HG03354 (cell line): ENCODE measurements around the gene PYGL.
"Not testable (repeated sequence)": the region's sequence is repeated elsewhere in the genome, so short reads cannot be mapped to it uniquely, and the experiment has no call there.

Experiments used
- ATAC-seq: cut with Tn5 transposase; IDR thresholded peaks from one replicate; pipeline ENCODE4 v1.9.1; 2021; ENCODE audit warnings: mild to moderate bottlenecking; ENCODE audit not compliant: unreplicated experiment, poor library complexity, severe bottlenecking

PYGL gene

DNA sequence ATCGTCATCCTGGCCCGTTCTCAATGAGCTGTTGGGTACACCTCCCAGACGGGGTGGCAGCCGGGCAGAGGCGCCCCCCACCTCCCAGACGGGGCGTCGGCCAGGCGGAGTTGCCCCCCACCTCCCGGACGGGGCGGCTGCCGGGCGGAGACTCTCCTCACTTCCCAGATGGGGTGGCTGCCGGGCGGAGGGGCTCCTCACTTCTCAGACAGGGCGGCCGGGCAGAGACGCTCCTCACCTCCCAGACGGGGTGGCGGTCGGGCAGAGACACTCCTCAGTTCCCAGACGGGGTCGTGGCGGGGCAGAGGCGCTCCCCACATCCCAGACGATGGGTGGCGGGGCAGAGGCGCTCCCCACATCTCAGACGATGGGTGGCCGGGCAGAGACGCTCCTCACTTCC, 12.1 kb upstream of the PYGL start:
- ATAC-seq, result not testable (repeated sequence)

DNA sequence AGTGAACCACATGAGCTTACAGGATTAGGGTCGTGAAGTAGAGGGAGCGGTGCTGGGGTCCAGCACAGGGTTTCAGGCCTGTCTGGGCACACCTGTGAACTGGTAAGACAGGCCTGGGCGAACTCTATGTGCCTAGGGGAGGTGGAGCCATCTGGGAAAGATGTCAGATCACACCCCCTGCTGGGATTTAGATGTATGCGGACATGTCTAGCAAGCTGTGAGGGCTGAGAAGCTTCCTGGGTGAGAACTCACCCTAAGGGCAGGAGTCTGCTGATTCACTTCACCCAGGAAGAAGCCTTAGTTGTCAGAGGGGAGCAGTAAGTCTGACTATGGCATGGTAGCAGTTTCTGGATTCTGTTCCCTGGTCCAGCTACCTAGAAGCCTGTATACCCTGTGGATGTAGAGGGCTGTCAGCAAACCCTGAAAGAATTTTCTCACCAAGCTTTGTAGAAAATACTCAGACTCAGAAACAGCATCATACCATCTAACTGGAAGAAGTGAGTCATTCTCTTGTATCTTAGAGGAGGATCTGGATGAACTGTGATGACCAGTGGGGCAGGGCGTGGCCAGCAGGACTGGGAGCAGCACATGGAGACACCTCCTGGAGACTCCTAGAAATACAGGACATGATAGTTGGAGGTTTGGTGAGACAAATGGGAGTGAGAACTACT, 11.2 kb upstream of the PYGL start:
- ATAC-seq, result no peak

DNA sequence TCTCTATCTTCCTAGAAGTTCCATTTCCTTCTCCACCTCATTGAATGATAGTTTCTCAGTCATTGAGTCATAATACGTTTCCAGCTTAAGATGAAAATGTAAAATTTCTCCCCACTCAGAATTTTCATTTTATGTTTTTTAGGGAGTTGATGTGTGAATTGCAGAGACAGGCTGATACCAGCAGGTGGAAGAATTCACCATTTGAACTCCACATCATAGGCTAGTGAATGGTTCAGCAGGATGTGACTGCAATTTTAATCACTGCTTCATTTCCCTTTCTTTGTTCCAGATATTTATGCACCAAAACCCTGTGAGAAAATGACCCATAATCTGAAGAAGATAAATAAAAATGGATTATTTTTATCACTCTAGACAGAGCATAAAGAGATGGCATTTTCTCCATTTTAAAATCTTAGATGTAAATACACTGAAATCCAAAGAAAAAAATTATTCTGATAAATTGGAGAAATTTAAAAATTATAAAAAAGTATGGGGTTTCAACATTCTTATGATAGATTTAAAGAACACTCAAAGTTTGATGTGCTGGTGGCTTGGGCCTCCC, 10.6 kb upstream of the PYGL start:
- ATAC-seq, result no peak

DNA sequence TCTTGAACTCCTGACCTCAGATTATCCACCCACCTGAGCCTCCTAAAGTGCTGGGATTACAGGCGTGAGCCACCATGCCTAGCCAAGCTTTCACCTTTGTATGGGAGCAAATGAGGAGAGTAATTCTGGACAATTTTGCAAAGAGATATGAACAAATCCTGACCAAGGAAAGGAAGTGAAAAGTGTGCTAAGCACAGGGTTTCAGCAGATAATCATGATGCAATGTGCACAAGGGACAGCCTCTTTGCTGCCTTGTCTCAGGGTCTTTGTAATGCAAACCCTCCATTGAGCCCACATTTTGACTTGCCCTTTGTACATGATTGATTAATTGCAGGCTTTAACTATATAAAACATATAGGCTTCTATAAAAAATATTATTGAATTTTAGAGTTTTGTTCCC, 9.2 kb upstream of the PYGL start:
- no peak for ATAC-seq

DNA sequence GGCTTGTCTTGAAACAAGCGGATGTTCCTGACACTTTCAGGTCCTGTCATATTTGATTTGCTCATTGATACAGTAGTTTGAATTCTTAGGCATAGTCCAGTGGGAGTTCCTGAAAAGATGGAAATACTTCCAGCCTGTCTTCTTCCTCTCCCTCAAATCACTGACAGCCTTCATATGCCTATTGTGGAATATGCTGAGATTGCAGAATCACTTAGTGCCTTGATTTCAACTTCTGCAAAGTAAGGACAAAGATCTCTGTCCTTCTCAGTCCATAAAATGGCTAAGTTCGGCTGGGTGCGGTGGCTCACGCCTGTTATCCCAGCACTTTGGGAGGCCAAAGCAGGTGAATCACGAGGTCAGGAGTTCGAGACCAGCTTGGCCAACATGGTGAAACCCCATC, 6.7 kb upstream of the PYGL start:
- ATAC-seq, result no peak

DNA sequence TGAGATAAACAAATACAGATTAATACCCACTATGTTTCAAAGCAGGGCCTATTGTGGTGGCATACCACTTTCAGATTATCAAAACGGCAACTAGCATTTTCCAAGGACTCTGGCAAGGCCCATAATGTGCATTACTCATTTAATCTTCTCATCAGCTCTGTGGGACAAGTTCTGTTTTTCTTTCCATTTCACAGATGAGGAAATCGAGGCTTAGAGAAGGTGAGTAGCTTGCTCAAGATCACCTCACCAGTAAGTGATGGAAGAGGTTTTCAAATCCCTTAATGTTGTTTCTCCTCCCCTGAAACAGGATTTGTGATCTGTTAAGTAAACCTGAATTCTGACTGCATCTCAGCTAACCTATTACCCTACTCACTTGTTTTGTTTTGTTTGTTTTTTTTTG, 3.9 kb upstream of the PYGL start:
- no peak for ATAC-seq

DNA sequence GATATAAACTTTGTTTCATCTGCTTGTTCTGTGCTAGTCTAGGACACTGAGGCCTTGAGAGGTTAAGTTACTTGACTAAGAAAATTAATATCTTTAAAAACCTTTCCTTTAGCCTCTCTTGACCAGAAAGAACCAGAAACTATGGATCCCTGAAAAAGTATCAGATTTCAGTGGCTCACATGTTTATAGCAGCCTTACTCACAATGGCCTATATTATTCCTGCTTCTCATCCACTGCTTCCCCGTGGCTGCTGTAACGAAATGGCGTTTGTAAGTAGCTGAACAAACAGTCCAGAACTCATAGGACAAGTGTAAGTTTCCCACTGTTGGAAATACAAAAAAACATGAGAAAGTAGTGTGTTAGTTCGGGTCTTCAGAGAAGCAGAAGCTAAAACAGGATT, 3.2 kb upstream of the PYGL start:
- ATAC-seq, result no peak

DNA sequence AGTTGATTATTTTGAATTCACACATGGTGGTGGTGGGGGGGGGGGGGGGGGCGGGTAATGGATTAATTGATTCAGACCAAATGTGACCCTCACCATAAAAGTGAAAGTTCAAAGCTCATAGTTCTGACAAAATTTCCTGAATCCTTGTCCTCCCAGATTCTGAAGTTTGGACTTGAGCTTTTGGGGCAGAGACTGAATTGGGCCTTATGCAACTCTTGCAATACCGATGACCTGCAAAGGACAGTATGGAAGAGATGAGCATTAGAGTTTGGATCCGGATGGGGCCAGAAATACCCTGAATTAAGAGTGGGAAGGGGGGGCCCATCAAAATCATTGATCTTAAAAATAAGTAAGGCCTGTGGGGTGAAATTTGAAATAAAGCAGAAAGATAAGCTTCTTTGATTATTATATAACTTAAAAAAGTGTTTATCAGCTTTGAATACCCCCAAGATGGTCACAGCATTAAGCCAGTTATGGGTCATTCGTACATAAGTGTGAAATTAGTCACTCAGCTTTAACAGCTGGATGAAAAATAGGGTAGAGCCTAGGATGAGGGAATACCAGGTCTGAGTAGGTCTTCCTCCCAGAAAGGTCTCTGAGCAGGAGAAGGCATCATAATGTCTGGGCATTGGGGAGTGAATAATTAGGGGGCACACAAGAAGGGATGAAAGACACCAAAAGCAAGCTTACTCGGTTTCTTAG, 2.1 kb upstream of the PYGL start:
- no peak for ATAC-seq

DNA sequence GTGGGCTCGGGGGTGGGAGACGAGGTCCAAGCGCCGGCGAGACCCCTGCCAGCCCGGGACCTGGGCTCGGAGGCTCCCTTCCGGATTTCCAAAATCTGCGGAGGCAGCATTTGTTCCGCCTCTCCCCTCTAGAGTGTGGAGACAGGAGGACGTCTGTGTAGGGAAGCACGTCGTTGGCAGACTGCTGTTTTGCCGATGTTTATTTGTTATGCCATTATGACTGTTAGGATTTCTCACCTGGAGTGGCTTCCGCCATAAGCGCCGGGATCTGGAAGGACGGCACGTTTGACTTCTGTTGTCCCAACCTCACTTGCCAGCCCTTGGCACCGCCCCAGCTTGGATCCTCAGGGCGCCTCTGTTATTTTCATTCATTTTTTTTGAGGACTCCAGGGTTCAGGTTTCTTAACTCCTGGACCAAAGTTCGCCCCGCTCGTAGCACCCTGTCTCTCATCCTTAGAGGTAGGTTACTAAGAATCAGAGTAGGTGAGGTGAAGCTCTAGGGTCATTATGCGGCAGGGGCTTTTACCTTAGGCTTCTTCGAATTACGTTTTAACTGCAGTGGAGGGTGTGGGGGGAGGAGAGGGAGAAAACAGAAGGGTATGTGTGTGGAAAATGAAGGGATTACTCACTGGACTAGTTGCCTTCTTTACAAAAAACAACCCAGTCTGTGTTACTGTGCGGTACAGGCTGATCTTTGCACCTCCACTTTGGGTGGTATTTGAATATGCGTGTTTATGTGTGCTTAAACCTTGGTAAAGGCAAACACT, 547 bp upstream of the PYGL start:
- ATAC-seq, result peak; percentile 21

DNA sequence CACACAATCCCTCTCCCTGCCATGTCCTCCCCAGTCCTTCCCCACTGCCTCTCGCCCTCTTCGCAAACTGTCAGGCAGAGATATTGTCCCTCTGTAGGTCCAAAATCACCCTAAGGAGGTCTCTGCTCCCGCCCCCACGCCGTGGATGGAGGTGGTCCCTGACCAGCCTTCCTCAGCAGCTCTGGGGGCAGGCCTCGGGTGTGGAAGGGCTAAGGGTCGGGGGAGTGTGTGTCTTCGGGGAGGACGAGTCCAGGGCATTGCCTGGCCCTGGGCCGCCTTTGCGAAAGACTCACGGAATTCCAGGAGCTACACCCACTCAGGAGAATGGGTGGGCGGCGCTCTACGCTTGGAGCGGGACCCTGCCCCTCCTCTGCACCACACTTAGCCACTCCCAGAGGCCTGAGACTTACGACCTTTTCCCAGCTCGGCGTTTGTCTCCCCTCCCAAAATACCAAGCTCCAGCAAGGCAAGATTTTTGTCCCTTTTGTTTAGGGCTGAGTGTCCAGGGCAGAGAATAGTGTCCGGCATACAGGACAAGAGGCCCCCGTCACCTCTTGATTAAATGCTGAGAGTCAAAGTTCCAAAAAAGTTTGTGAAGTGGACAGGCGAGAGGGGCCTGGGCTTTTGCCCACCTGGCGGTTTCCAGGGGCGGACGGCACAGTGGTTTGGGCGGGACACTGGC, 881 bp downstream of the PYGL start:
- ATAC-seq, result no peak

DNA sequence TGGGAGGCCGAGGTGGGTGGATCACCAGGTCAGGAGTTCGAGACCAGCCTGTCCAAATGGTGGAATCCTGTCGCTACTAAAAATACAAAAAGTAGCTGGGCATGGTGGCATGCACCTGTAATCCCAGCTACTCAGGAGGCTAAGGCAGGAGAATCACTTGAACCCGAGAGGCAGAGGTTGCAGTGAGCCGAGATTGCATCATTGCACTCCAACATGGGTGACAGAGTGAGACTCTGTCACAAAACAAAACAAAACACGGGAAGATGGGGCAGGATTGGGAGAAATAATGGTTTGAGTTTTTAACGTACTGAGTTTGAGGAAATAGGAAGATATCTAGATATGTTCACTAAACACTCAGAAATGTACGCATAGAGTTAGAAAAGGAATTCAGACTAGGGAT, 2.6 kb downstream of the PYGL start:
- ATAC-seq, result not testable (repeated sequence)

DNA sequence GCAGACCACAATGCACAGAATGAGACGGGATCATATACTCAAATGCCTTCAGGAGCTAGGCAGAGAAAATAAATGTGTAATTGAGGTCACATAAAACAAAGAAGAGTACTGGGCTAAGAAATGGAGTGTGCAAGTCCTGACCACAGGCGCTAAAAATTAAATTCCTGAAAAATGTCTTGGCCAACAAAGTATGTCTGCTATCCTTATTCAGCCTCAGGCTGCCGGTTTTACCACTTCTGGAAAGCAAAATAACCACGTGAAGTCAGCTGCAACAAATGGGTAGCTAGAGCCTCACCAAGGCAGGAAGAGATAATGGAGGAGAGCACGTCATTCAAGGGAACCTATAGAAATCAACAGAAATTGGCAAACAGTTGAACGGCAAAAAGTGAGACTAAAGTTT, 3.1 kb downstream of the PYGL start:
- ATAC-seq, result no peak

DNA sequence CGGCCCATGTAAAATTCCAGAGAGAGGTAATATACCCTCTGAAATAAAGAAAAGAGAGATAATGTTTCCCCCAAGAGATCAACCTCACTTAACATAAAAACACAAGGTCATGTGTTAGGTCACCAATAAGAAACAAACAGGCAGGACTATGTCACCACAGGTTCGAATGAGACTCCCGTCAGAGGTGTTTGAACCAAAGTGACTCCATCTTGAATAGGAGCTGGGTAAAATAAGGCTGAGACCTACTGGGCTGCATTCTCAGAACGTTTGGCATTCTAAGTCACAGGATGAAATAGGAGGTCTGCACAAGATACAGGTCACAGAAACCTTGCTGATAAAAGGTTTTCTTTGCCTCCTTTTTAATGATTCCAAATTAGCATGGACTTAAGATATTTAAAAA, 6.5 kb downstream of the PYGL start:
- no peak for ATAC-seq

DNA sequence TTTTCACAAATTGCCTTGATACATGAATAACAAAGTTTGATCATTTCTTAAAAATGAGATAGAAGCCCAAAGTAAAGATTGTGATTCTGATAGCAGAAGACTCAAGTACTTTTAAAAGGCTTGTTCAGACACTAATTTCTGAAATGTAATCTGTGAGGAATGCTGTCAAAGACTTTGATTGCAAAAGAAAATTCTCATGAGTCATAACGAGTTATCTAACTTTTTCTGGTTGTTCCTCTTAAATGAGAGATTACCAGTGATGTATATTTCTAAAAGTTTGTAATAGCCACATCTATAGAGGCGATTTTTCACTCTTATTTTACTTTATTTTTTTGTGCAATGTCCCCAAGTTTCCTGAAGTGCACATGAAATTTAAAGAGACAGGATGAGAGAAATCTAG, 7.0 kb downstream of the PYGL start:
- ATAC-seq, result no peak

DNA sequence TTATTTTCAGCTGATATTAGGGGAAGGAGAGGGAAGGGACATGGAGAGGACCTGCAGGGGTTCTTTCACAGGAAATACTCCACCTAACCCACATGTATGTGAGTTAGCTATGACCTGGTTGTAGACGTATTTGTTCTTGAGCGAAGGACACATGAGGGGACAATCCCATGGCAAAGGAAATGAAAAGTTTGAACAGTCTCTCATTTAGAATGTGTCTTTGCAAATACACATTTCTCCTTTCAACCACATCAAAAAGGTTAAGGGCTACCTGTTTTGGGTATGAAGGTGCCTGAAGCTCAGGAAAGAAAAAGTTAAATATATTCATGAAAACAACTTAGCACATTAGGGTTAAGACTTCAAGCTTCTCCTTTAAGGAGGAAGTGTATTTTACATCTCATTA, 7.4 kb downstream of the PYGL start:
- ATAC-seq, result no peak

DNA sequence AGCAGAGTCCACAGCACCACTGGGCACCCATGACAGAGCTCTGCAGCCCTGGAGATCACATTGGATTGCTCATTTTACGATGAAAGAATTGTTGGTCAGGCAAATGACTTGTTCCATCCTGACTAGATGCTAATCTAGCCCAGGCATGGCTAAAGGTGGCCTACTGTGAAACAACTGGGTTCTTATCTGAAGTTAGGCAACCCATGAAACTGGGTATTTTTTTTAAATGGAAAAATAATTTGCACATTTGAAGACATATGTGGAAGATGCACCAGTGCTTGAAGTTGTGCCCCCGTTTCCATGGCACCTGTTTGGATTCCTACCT, 8.3 kb downstream of the PYGL start:
- ATAC-seq, result no peak

DNA sequence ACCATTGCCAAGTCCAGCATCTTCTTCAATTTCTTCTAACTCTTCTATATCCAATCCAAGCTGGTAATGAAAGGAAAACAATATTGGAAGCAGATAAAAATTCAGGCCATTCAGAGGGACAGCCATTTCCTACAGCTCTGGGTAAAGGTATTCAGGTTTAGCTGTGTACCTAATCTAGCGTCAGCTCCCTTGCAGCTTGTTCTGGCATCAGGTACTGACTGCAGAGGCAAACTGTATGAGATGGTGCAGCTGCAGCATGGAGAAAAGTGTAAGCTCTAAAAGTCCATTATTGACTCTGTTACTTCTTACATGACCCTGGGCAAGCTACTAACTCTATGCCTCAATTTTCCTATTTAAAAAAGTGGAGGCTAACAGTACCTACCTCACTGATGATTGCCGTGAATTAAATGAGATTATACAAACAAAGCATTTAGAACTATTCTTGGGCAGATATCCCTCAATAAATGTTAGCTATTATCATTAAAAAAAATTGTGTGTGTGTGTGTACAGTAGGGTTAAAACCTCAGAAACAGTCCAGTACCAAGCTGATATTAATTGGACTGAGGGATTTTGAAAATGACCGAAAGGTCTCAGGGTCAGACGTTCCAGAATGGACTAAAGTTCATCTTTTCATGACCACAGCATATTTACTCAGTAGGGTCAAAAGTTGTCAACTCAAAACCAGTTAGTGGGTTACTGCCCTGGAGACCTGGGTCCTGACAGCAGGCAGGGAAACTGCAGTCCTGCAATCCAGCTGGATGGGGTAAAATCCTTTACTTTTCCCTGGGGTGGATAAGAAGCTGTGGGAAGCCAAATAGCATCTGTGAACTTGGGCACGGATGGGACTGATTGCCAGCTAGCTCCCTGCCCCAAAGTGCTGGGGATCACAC, 8.9 kb downstream of the PYGL start:
- no peak for ATAC-seq

DNA sequence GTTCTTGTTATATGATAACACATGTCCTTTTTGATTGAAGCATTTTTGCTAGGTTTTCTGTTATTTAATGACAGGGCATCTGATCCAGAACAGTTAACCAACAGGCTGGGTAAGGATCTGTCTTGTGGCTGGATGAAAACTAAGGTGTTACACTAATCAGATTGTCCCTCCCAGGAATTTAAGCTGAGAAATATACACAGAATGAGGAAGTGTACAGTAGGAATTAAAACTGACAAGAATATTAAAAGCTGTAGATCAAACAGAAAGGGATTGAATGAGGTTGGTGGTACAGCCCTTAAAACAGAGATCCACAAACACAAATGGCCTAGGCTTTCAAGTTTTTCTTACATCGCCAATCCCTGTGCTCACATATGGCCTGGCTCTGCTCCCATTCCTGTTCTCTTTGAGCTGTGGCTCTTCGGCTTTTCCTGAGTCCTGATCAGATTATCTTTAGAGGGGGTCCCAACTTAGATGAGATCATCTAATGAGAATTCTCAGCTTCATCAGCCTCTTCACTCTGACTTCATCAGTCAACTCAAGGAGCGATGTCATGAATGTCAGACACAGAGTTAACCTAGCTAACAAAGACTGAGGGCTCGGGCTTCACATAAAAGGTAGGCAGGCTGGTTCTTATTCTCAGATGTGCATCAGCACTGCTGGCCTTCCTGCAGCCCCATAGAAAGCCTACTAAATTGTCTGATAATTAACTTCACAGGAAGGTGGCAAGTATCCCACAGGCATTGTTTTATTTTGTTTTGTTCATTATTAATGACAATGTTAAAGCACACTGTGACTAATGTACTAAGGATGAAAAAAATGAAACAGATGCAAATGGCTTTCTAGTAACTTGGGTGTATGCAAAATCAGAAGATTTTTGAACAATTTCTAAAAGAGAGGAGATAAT, 11.4 kb downstream of the PYGL start:
- no peak for ATAC-seq
